ENCODE results near the gene LAMTOR2.

The LAMTOR2 gene

GRCh38 chr1:156065212-156065611, 10.6 kb downstream of the LAMTOR2 start:
- Histone ChIP-seq H3K79me2 (ENCODE audit: low read length) (no peaks in the 10 kb centered on the region), H3K9me3 (replicated peaks; ENCODE audit: insufficient read depth, low read length) (no peaks in the 10 kb centered on the region), H3K4me1 (ENCODE audit: low read length) (peaks cover 8% of the 10 kb centered on the region; the same call in 1 of the 2 replicates), H3K27ac (ENCODE audit: low read length) (no peak overlapping the region), H3F3A (ENCODE audit: insufficient read depth, low read length) (no peaks in the 10 kb centered on the region), H3K4me3 (ENCODE audit: low read length) (no peak overlapping the region), H2AFZ (ENCODE audit: low read length) (no peak overlapping the region), H3K36me3 (replicated peaks; ENCODE audit: insufficient read depth, low read length) (no peaks in the 10 kb centered on the region), H3K9ac (ENCODE audit: low read length) (no peak overlapping the region), H4K20me1 (ENCODE audit: insufficient read depth, low read length) (no peaks in the 10 kb centered on the region), H3K4me2 (ENCODE audit: low read depth, low read length) (no peak overlapping the region), H3K9me2 (replicated peaks; ENCODE audit: insufficient read depth, low read length) (no peaks in the 10 kb centered on the region), H3K27me3 (replicated peaks; ENCODE audit: insufficient read depth, low read length) (no peaks in the 10 kb centered on the region)
- no peak for TF ChIP-seq CTCF (IDR thresholded peaks at IDR 0.05; ENCODE audit: low read length)
- TF ChIP-seq EZH2phosphoT487 (IDR thresholded peaks at IDR 0.05; ENCODE audit: low read length): no peak
- TF ChIP-seq EZH2 (optimal IDR thresholded peaks at IDR 0.05; ENCODE audit: low read depth, low read length): no peak
- no peak for DNase-seq

GRCh38 chr1:156065871-156066270, 11.3 kb downstream of the LAMTOR2 start:
- no peaks in the 10 kb centered on the region for H3K27me3 ChIP-seq (replicated peaks; ENCODE audit: insufficient read depth, low read length)
- no peak for DNase-seq
- H3K9me3 ChIP-seq (replicated peaks; ENCODE audit: insufficient read depth, low read length): no peaks in the 10 kb centered on the region
- no peak overlapping the region for H3K4me2 ChIP-seq (ENCODE audit: low read depth, low read length)
- no peaks in the 10 kb centered on the region for H4K20me1 ChIP-seq (ENCODE audit: insufficient read depth, low read length)
- no peaks in the 10 kb centered on the region for H3K9me2 ChIP-seq (replicated peaks; ENCODE audit: insufficient read depth, low read length)
- TF ChIP-seq EZH2phosphoT487 (IDR thresholded peaks at IDR 0.05; ENCODE audit: low read length) (no peak), EZH2 (optimal IDR thresholded peaks at IDR 0.05; ENCODE audit: low read depth, low read length) (no peak), CTCF (IDR thresholded peaks at IDR 0.05; ENCODE audit: low read length) (no peak)
- no peak overlapping the region for H3K27ac ChIP-seq (ENCODE audit: low read length)
- no peak overlapping the region for H3K9ac ChIP-seq (ENCODE audit: low read length)
- peak overlapping the region; percentile 24 for H2AFZ ChIP-seq (ENCODE audit: low read length)
- H3K4me1 ChIP-seq (ENCODE audit: low read length): peaks cover 8% of the 10 kb centered on the region; the same call in 1 of the 2 replicates
- H3F3A ChIP-seq (ENCODE audit: insufficient read depth, low read length): no peaks in the 10 kb centered on the region
- H3K36me3 ChIP-seq (replicated peaks; ENCODE audit: insufficient read depth, low read length): no peaks in the 10 kb centered on the region
- H3K4me3 ChIP-seq (ENCODE audit: low read length): no peak overlapping the region
- H3K79me2 ChIP-seq (ENCODE audit: low read length): no peaks in the 10 kb centered on the region

GRCh38 chr1:156067262-156067661, 12.7 kb downstream of the LAMTOR2 start:
- Histone ChIP-seq H3K36me3 (replicated peaks; ENCODE audit: insufficient read depth, low read length) (no peaks in the 10 kb centered on the region), H3K79me2 (ENCODE audit: low read length) (no peaks in the 10 kb centered on the region), H4K20me1 (ENCODE audit: insufficient read depth, low read length) (no peaks in the 10 kb centered on the region), H2AFZ (ENCODE audit: low read length) (no peak overlapping the region), H3K4me1 (ENCODE audit: low read length) (peaks cover 8% of the 10 kb centered on the region; the same call in 1 of the 2 replicates), H3K9ac (ENCODE audit: low read length) (no peak overlapping the region), H3F3A (ENCODE audit: insufficient read depth, low read length) (no peaks in the 10 kb centered on the region), H3K9me3 (replicated peaks; ENCODE audit: insufficient read depth, low read length) (no peaks in the 10 kb centered on the region), H3K27ac (ENCODE audit: low read length) (no peak overlapping the region), H3K27me3 (replicated peaks; ENCODE audit: insufficient read depth, low read length) (no peaks in the 10 kb centered on the region), H3K4me3 (ENCODE audit: low read length) (no peak overlapping the region), H3K4me2 (ENCODE audit: low read depth, low read length) (no peak overlapping the region), H3K9me2 (replicated peaks; ENCODE audit: insufficient read depth, low read length) (no peaks in the 10 kb centered on the region)
- no peak for DNase-seq
- TF ChIP-seq CTCF (IDR thresholded peaks at IDR 0.05; ENCODE audit: low read length) (no peak), EZH2 (optimal IDR thresholded peaks at IDR 0.05; ENCODE audit: low read depth, low read length) (no peak), EZH2phosphoT487 (IDR thresholded peaks at IDR 0.05; ENCODE audit: low read length) (no peak)
